ENCODE measurements around the gene DAB2IP.
A peak's percentile ranks its signal among the peaks of the same experiment; 100 is the strongest.

Gene DAB2IP

GRCh38 chr9:121638901-121639592, 12.4 kb upstream of the DAB2IP start:
- no peak overlapping the region for H3K4me3 Mint-ChIP-seq
- peaks cover 9% of the 10 kb centered on the region for H3K27me3 Mint-ChIP-seq (ENCODE audit: low read depth)
- no peaks in the 10 kb centered on the region for H3K9me3 Mint-ChIP-seq
- TF ChIP-seq CTCF (IDR thresholded peaks at IDR 0.05; ENCODE audit: unreplicated experiment in 3 of 3), result no peak
- H3K4me1 Mint-ChIP-seq, result peaks cover 60% of the 10 kb centered on the region
- H3K27ac Mint-ChIP-seq, result peak overlapping the region in 1 of 3 experiments; percentile 56
- peaks cover 3% of the 10 kb centered on the region for H3K36me3 Mint-ChIP-seq (ENCODE audit: low read depth)

- H3K4me1 Mint-ChIP-seq, result peaks cover 57% of the 10 kb centered on the region
- peak overlapping the region in 1 of 3 experiments; percentile 34 for H3K27ac Mint-ChIP-seq
Measured at GRCh38 chr9:121639619-121640018, 11.8 kb upstream of the DAB2IP start.

DNA sequence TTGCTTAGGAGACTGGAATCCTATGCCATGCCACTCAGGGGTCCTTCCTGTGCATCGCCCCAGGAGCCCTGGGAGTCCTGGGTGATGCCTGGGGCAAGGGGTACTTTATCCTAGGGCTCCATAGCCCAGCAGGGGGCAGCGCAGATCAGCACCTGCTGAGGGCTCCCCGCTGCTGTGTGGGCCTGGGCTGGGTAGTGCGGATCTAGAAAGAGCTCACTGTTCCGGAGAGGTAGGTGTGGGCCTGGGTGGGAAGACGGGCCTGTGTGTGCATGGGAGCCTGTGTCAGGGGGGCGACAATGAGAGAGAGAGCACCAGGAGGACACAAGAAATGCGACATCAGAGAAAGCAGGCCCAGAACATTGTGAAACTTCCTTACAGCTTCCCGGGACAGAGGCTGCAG, 11.4 kb upstream of the DAB2IP start:
- Mint-ChIP-seq H3K36me3 (ENCODE audit: low read depth) (peaks cover 3% of the 10 kb centered on the region), H3K27me3 (ENCODE audit: low read depth) (peaks cover 9% of the 10 kb centered on the region), H3K9me3 (no peaks in the 10 kb centered on the region), H3K4me3 (no peak overlapping the region), H3K4me1 (peaks cover 57% of the 10 kb centered on the region), H3K27ac (peak overlapping the region in 1 of 3 experiments; percentile 34)
- TF ChIP-seq CTCF (IDR thresholded peaks at IDR 0.05; ENCODE audit: unreplicated experiment in 3 of 3), result peak; percentile 40 to 57 (median 43)

More at GRCh38 chr9:121639619-121640018, 11.8 kb upstream of the DAB2IP start:
- TF ChIP-seq CTCF (IDR thresholded peaks at IDR 0.05; ENCODE audit: unreplicated experiment in 3 of 3), result no peak
- no peak overlapping the region for H3K4me3 Mint-ChIP-seq
- H3K36me3 Mint-ChIP-seq (ENCODE audit: low read depth), result peaks cover 3% of the 10 kb centered on the region
- peaks cover 9% of the 10 kb centered on the region for H3K27me3 Mint-ChIP-seq (ENCODE audit: low read depth)
- H3K9me3 Mint-ChIP-seq, result no peaks in the 10 kb centered on the region

GRCh38 chr9:121640491-121641223, 10.8 kb upstream of the DAB2IP start:
- H3K4me1 Mint-ChIP-seq, result peaks cover 57% of the 10 kb centered on the region
- no peak for TF ChIP-seq CTCF (IDR thresholded peaks at IDR 0.05; ENCODE audit: unreplicated experiment in 3 of 3)
- peaks cover 3% of the 10 kb centered on the region for H3K36me3 Mint-ChIP-seq (ENCODE audit: low read depth)
- H3K27ac Mint-ChIP-seq, result peak overlapping the region in 1 of 3 experiments; percentile 34
- peaks cover 6% of the 10 kb centered on the region for H3K27me3 Mint-ChIP-seq (ENCODE audit: low read depth)
- no peak overlapping the region for H3K4me3 Mint-ChIP-seq
- no peaks in the 10 kb centered on the region for H3K9me3 Mint-ChIP-seq

GRCh38 chr9:121641224-121641611, 10.2 kb upstream of the DAB2IP start:
- no peaks in the 10 kb centered on the region for H3K9me3 Mint-ChIP-seq
- TF ChIP-seq CTCF (IDR thresholded peaks at IDR 0.05; ENCODE audit: unreplicated experiment in 3 of 3), result no peak
- peaks cover 6% of the 10 kb centered on the region for H3K27me3 Mint-ChIP-seq (ENCODE audit: low read depth)
- H3K27ac Mint-ChIP-seq, result no peak overlapping the region
- H3K4me1 Mint-ChIP-seq, result peaks cover 59% of the 10 kb centered on the region
- H3K36me3 Mint-ChIP-seq (ENCODE audit: low read depth), result peaks cover 3% of the 10 kb centered on the region
- H3K4me3 Mint-ChIP-seq, result no peak overlapping the region

Measured in nephron (organoid).